ENCODE results near the gene DHRSX.
"Not testable (repeated sequence)": the region's sequence is repeated elsewhere in the genome, so short reads cannot be mapped to it uniquely, and the experiment has no call there.

The DHRSX gene

GRCh38 chrX:2264179-2265030 is 236.4 kb downstream of the DHRSX start:
- peak; percentile 40 for DNase-seq
- in situ Hi-C loops (cut with MboI; ENCODE audit: low pct_unique_long_range_greater_than_20kb, low sequenced_read_pairs): no loop called here

- in situ Hi-C loops (cut with MboI; ENCODE audit: low pct_unique_long_range_greater_than_20kb, low sequenced_read_pairs): no loop called here
- no peak for DNase-seq
Measured at GRCh38 chrX:2263203-2263602, 237.6 kb downstream of the DHRSX start.

GRCh38 chrX:2262668-2263055 is 238.1 kb downstream of the DHRSX start:
- in situ Hi-C loops (cut with MboI; ENCODE audit: low pct_unique_long_range_greater_than_20kb, low sequenced_read_pairs): no loop called here

GRCh38 chrX:2261831-2262667 is 238.7 kb downstream of the DHRSX start:
- no peak for DNase-seq
- in situ Hi-C loops (cut with MboI; ENCODE audit: low pct_unique_long_range_greater_than_20kb, low sequenced_read_pairs): no loop called here

More at GRCh38 chrX:2262668-2263055, 238.1 kb downstream of the DHRSX start:
- DNase-seq: no peak

GRCh38 chrX:2252331-2253065 is 248.3 kb downstream of the DHRSX start:
- in situ Hi-C loops (cut with MboI; ENCODE audit: low pct_unique_long_range_greater_than_20kb, low sequenced_read_pairs): no loop called here
- no peak for DNase-seq

GRCh38 chrX:2251211-2251610 is 249.6 kb downstream of the DHRSX start:
- in situ Hi-C loops (cut with MboI; ENCODE audit: low pct_unique_long_range_greater_than_20kb, low sequenced_read_pairs): no loop called here
- DNase-seq: peak; percentile 55

GRCh38 chrX:2243913-2244460 is 256.8 kb downstream of the DHRSX start:
- peak; percentile 87 for DNase-seq
- in situ Hi-C loops (cut with MboI; ENCODE audit: low pct_unique_long_range_greater_than_20kb, low sequenced_read_pairs): no loop called here

GRCh38 chrX:2242980-2243379 is 257.8 kb downstream of the DHRSX start:
- in situ Hi-C loops (cut with MboI; ENCODE audit: low pct_unique_long_range_greater_than_20kb, low sequenced_read_pairs): no loop called here
- no peak for DNase-seq

GRCh38 chrX:2242326-2242725 is 258.4 kb downstream of the DHRSX start:
- DNase-seq: no peak
- in situ Hi-C loops (cut with MboI; ENCODE audit: low pct_unique_long_range_greater_than_20kb, low sequenced_read_pairs): no loop called here

GRCh38 chrX:2241496-2241895 is 259.3 kb downstream of the DHRSX start:
- DNase-seq; in situ Hi-C loops (cut with MboI; ENCODE audit: low pct_unique_long_range_greater_than_20kb, low sequenced_read_pairs): not testable (repeated sequence)

- DNase-seq; in situ Hi-C loops (cut with MboI; ENCODE audit: low pct_unique_long_range_greater_than_20kb, low sequenced_read_pairs): not testable (repeated sequence)
Measured at GRCh38 chrX:2240761-2241160, 260.0 kb downstream of the DHRSX start.

GRCh38 chrX:2237976-2238375 is 262.8 kb downstream of the DHRSX start:
- DNase-seq: no peak
- in situ Hi-C loops (cut with MboI; ENCODE audit: low pct_unique_long_range_greater_than_20kb, low sequenced_read_pairs): no loop called here

- no peak for DNase-seq
- in situ Hi-C loops (cut with MboI; ENCODE audit: low pct_unique_long_range_greater_than_20kb, low sequenced_read_pairs): no loop called here
Measured at GRCh38 chrX:2231570-2232192, 269.1 kb downstream of the DHRSX start.

GRCh38 chrX:2230457-2230856 is 270.3 kb downstream of the DHRSX start:
- in situ Hi-C loops (cut with MboI; ENCODE audit: low pct_unique_long_range_greater_than_20kb, low sequenced_read_pairs): no loop called here
- DNase-seq: no peak

- in situ Hi-C loops (cut with MboI; ENCODE audit: low pct_unique_long_range_greater_than_20kb, low sequenced_read_pairs): no loop called here
- DNase-seq: no peak
Measured at GRCh38 chrX:2228536-2228935, 272.2 kb downstream of the DHRSX start.

- no peak for DNase-seq
- in situ Hi-C loops (cut with MboI; ENCODE audit: low pct_unique_long_range_greater_than_20kb, low sequenced_read_pairs): no loop called here
Measured at GRCh38 chrX:2226906-2227656, 273.7 kb downstream of the DHRSX start.

GRCh38 chrX:2226182-2226581 is 274.6 kb downstream of the DHRSX start:
- in situ Hi-C loops (cut with MboI; ENCODE audit: low pct_unique_long_range_greater_than_20kb, low sequenced_read_pairs): no loop called here
- no peak for DNase-seq

- in situ Hi-C loops (cut with MboI; ENCODE audit: low pct_unique_long_range_greater_than_20kb, low sequenced_read_pairs): no loop called here
- no peak for DNase-seq
Measured at GRCh38 chrX:2224597-2225235, 276.1 kb downstream of the DHRSX start.
